ENCODE data around the gene AFF3.

AFF3 gene

GRCh38 chr2:99576775-99577174 lies 565.6 kb downstream of the AFF3 start:
- H3K4me2 ChIP-seq (ENCODE audit: low read length) = no peak overlapping the region
- no peaks in the 10 kb centered on the region for H3K4me1 ChIP-seq (ENCODE audit: low read length)
- TF ChIP-seq, protein P1, sequence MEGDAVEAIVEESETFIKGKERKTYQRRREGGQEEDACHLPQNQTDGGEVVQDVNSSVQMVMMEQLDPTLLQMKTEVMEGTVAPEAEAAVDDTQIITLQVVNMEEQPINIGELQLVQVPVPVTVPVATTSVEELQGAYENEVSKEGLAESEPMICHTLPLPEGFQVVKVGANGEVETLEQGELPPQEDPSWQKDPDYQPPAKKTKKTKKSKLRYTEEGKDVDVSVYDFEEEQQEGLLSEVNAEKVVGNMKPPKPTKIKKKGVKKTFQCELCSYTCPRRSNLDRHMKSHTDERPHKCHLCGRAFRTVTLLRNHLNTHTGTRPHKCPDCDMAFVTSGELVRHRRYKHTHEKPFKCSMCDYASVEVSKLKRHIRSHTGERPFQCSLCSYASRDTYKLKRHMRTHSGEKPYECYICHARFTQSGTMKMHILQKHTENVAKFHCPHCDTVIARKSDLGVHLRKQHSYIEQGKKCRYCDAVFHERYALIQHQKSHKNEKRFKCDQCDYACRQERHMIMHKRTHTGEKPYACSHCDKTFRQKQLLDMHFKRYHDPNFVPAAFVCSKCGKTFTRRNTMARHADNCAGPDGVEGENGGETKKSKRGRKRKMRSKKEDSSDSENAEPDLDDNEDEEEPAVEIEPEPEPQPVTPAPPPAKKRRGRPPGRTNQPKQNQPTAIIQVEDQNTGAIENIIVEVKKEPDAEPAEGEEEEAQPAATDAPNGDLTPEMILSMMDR (IDR thresholded peaks at IDR 0.05; ENCODE audit: low read depth, low read length) = no peak
- no peak for TF ChIP-seq EZH2phosphoT487 (IDR thresholded peaks at IDR 0.05; ENCODE audit: low read depth)
- no peak overlapping the region for H3K27ac ChIP-seq (ENCODE audit: low read length)
- H3K36me3 ChIP-seq (replicated peaks; ENCODE audit: low read depth, low read length) = peaks cover 16% of the 10 kb centered on the region
- H3K4me3 ChIP-seq (ENCODE audit: low read length) = no peak overlapping the region
- no peaks in the 10 kb centered on the region for H3K79me2 ChIP-seq (ENCODE audit: low read length)
- no peaks in the 10 kb centered on the region for H3K27me3 ChIP-seq (ENCODE audit: low read depth, low read length)
- no peak overlapping the region for H3K9ac ChIP-seq (ENCODE audit: low read length)
- H2AFZ ChIP-seq (ENCODE audit: low read depth, low read length) = no peak overlapping the region
- no peaks in the 10 kb centered on the region for H3K9me3 ChIP-seq (ENCODE audit: insufficient read depth, low read length)
- no peaks in the 10 kb centered on the region for H4K20me1 ChIP-seq (ENCODE audit: insufficient read depth, low read length)

DNA sequence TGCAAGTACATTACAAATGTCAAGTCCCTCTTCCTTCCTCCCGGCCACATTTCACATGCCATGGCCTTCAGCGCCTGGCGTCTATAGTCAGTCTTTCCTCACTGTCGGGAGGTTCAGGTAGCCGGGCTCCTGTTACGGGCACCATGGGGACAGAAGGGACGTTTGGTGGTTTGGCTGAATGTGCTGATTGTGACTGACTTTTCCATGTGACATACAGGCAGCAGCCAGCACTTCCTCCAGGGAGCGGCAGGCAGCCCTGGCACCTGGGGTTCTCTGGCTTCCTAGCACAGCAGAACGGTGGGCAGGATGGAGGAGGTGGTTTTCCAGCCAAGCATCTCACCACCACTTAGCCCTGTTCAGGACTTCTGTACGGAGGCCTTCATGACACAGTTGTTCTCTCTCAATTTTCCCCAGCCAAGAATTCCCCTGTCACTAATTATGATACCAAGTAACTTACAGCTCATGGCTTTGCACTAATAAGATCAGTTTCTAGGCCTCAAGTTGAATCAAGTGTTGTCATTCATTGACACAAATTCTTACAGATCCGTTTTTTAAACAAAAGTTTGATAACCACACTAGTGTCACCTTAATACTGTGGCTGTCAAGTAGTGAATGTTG lies 568.6 kb downstream of the AFF3 start:
- Histone ChIP-seq H3K4me1 (ENCODE audit: low read length) (no peaks in the 10 kb centered on the region), H3K4me2 (ENCODE audit: low read length) (no peak overlapping the region), H3K4me3 (ENCODE audit: low read length) (no peak overlapping the region), H3K79me2 (ENCODE audit: low read length) (no peaks in the 10 kb centered on the region), H2AFZ (ENCODE audit: low read depth, low read length) (no peak overlapping the region), H3K27ac (ENCODE audit: low read length) (no peak overlapping the region), H4K20me1 (ENCODE audit: insufficient read depth, low read length) (no peaks in the 10 kb centered on the region), H3K9me3 (ENCODE audit: insufficient read depth, low read length) (no peaks in the 10 kb centered on the region), H3K27me3 (ENCODE audit: low read depth, low read length) (no peaks in the 10 kb centered on the region), H3K36me3 (replicated peaks; ENCODE audit: low read depth, low read length) (peaks cover 12% of the 10 kb centered on the region), H3K9ac (ENCODE audit: low read length) (no peak overlapping the region)
- TF ChIP-seq EZH2phosphoT487 (IDR thresholded peaks at IDR 0.05; ENCODE audit: low read depth) = no peak
- TF ChIP-seq, protein P1 (IDR thresholded peaks at IDR 0.05; ENCODE audit: low read depth, low read length) = no peak

- H3K27me3 ChIP-seq (ENCODE audit: low read depth, low read length) = no peaks in the 10 kb centered on the region
- no peak overlapping the region for H3K4me3 ChIP-seq (ENCODE audit: low read length)
- no peak overlapping the region for H2AFZ ChIP-seq (ENCODE audit: low read depth, low read length)
- TF ChIP-seq EZH2phosphoT487 (IDR thresholded peaks at IDR 0.05; ENCODE audit: low read depth) = no peak
- TF ChIP-seq, protein P1 (IDR thresholded peaks at IDR 0.05; ENCODE audit: low read depth, low read length) = no peak
- H3K79me2 ChIP-seq (ENCODE audit: low read length) = no peaks in the 10 kb centered on the region
- no peaks in the 10 kb centered on the region for H3K9me3 ChIP-seq (ENCODE audit: insufficient read depth, low read length)
- no peaks in the 10 kb centered on the region for H4K20me1 ChIP-seq (ENCODE audit: insufficient read depth, low read length)
- H3K36me3 ChIP-seq (replicated peaks; ENCODE audit: low read depth, low read length) = peaks cover 10% of the 10 kb centered on the region
- no peaks in the 10 kb centered on the region for H3K4me1 ChIP-seq (ENCODE audit: low read length)
- H3K4me2 ChIP-seq (ENCODE audit: low read length) = no peak overlapping the region
- H3K9ac ChIP-seq (ENCODE audit: low read length) = no peak overlapping the region
- H3K27ac ChIP-seq (ENCODE audit: low read length) = no peak overlapping the region
These were observed 569.8 kb downstream of the AFF3 start for GRCh38 chr2:99572373-99573164.

DNA sequence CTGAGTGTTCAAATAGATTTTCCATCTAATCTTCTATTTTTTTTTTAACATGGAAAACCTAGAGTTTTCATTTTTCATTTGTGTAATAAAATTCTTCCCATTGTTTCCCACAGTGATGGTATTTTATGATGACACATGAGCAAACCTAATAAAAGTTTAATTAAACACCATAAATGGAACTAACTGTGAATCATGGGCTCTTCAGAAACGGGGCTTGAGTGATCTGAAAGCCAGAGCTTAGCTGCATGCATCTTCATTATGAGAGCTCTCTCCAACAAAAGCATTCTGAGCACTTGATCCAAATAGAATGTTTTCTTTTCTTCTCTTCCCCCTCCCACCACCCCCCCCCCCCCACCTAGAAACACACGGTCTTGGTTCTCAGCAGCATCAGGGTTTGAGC lies 570.4 kb downstream of the AFF3 start:
- H3K36me3 ChIP-seq (replicated peaks; ENCODE audit: low read depth, low read length) = peaks cover 14% of the 10 kb centered on the region
- H3K9me3 ChIP-seq (ENCODE audit: insufficient read depth, low read length) = no peaks in the 10 kb centered on the region
- H3K79me2 ChIP-seq (ENCODE audit: low read length) = no peaks in the 10 kb centered on the region
- H3K4me2 ChIP-seq (ENCODE audit: low read length) = no peak overlapping the region
- no peak for TF ChIP-seq EZH2phosphoT487 (IDR thresholded peaks at IDR 0.05; ENCODE audit: low read depth)
- TF ChIP-seq, protein P1 (IDR thresholded peaks at IDR 0.05; ENCODE audit: low read depth, low read length) = no peak
- no peak overlapping the region for H3K9ac ChIP-seq (ENCODE audit: low read length)
- H3K4me3 ChIP-seq (ENCODE audit: low read length) = no peak overlapping the region
- H3K4me1 ChIP-seq (ENCODE audit: low read length) = no peaks in the 10 kb centered on the region
- H4K20me1 ChIP-seq (ENCODE audit: insufficient read depth, low read length) = no peaks in the 10 kb centered on the region
- H3K27ac ChIP-seq (ENCODE audit: low read length) = no peak overlapping the region
- H3K27me3 ChIP-seq (ENCODE audit: low read depth, low read length) = no peaks in the 10 kb centered on the region
- H2AFZ ChIP-seq (ENCODE audit: low read depth, low read length) = no peak overlapping the region
